ENCODE results near the gene RGS16. TPM values are rescaled to one million over a fixed set of nuclear protein-coding genes. Genes with fewer than 3 reads are reported as not detected.
A peak's percentile ranks its signal among the peaks of the same experiment; 100 is the strongest.

Gene RGS16
- total RNA-seq, 5 donors from 2014 or later (not counting 1 experiment from before 2014, with no cell fraction given): 2.9 to 15.6 (median 4.6) TPM

- WGBS (ENCODE audit: insufficient coverage): 80% methylated on average over 1 of the region's 1 CpG
- no peak overlapping the region for H3K27ac Mint-ChIP-seq
Measured at GRCh38 chr1:182626527-182626926, 22.3 kb upstream of the RGS16 start.

GRCh38 chr1:182625719-182626504, 21.7 kb upstream of the RGS16 start:
- Mint-ChIP-seq H3K4me3 (no peak overlapping the region), H3K27me3 (no peaks in the 10 kb centered on the region), H3K9me3 (peaks cover 3 to 4% (median 3%) of the 10 kb centered on the region in 3 donors), H3K4me1 (peaks cover 30 to 50% (median 34%) of the 10 kb centered on the region in 3 donors), H3K36me3 (peaks cover 3% of the 10 kb centered on the region), H3K27ac (no peak overlapping the region)
- ATAC-seq (replicated peaks in 1 of 4): no peak
- ChIA-PET POLR2A (no interaction called here), CTCF (no interaction called here)
- Histone ChIP-seq H3K4me3 (ENCODE audit: control insufficient read depth in 1 of 2, extremely low read depth in 1 of 2, low read length in 1 of 2) (no peak overlapping the region), H3K27ac (ENCODE audit: low read length) (no peak overlapping the region), H3K9me3 (no peaks in the 10 kb centered on the region), H3K36me3 (ENCODE audit: control insufficient read depth in 2 of 2, extremely low read depth in 1 of 2, insufficient read depth in 1 of 2, low read length in 1 of 2) (no peaks in the 10 kb centered on the region), H3K27me3 (replicated peaks in 1 of 2; ENCODE audit: control insufficient read depth in 2 of 2, extremely low read depth in 1 of 2, insufficient read depth in 2 of 2, low read length in 1 of 2) (no peaks in the 10 kb centered on the region), H3K4me1 (ENCODE audit: control insufficient read depth in 1 of 2, extremely low read depth in 1 of 2, insufficient read depth in 2 of 2, low read length in 2 of 2) (peaks cover 13 to 15% of the 10 kb centered on the region in 2 experiments)
- no CpG with 5 or more reads among the region's 1 CpG for WGBS (ENCODE audit: insufficient coverage)
- no peak for DNase-seq

More at GRCh38 chr1:182626527-182626926, 22.3 kb upstream of the RGS16 start:
- H3K4me3 ChIP-seq (ENCODE audit: control insufficient read depth in 1 of 2, extremely low read depth in 1 of 2, low read length in 1 of 2): no peak overlapping the region
- ATAC-seq (replicated peaks in 1 of 4) (no peak), DNase-seq (no peak)
- H3K27me3 Mint-ChIP-seq: no peaks in the 10 kb centered on the region
- H3K9me3 Mint-ChIP-seq: no peaks in the 10 kb centered on the region
- ChIA-PET CTCF (no interaction called here), POLR2A (no interaction called here)
- no peaks in the 10 kb centered on the region for H3K36me3 ChIP-seq (ENCODE audit: control insufficient read depth in 2 of 2, extremely low read depth in 1 of 2, insufficient read depth in 1 of 2, low read length in 1 of 2)
- H3K4me1 ChIP-seq (ENCODE audit: control insufficient read depth in 1 of 2, extremely low read depth in 1 of 2, insufficient read depth in 2 of 2, low read length in 2 of 2): peaks cover 13 to 17% of the 10 kb centered on the region in 2 experiments
- no peak overlapping the region for H3K27ac ChIP-seq (ENCODE audit: low read length)
- no peaks in the 10 kb centered on the region for H3K27me3 ChIP-seq (replicated peaks in 1 of 2; ENCODE audit: control insufficient read depth in 2 of 2, extremely low read depth in 1 of 2, insufficient read depth in 2 of 2, low read length in 1 of 2)
- H3K36me3 Mint-ChIP-seq: no peaks in the 10 kb centered on the region
- peaks cover 32 to 53% (median 36%) of the 10 kb centered on the region in 3 donors for H3K4me1 Mint-ChIP-seq
- H3K9me3 ChIP-seq: no peaks in the 10 kb centered on the region
- no peak overlapping the region for H3K4me3 Mint-ChIP-seq

- Mint-ChIP-seq H3K4me1 (peaks cover 21 to 41% (median 25%) of the 10 kb centered on the region in 3 donors), H3K27me3 (no peaks in the 10 kb centered on the region), H3K27ac (no peak overlapping the region), H3K4me3 (no peak overlapping the region), H3K9me3 (peaks cover 3 to 9% (median 7%) of the 10 kb centered on the region in 3 donors), H3K36me3 (peaks cover 6% of the 10 kb centered on the region)
- WGBS (ENCODE audit: insufficient coverage): no CpG with 5 or more reads among the region's 3 CpGs
- ATAC-seq (replicated peaks in 1 of 4) (peak in 1 of 4 experiments; percentile 5), DNase-seq (no peak)
- no peaks in the 10 kb centered on the region for H3K27me3 ChIP-seq (replicated peaks in 1 of 2; ENCODE audit: control insufficient read depth in 2 of 2, extremely low read depth in 1 of 2, insufficient read depth in 2 of 2, low read length in 1 of 2)
- H3K4me1 ChIP-seq (ENCODE audit: control insufficient read depth in 1 of 2, extremely low read depth in 1 of 2, insufficient read depth in 2 of 2, low read length in 2 of 2): peaks cover 8 to 10% of the 10 kb centered on the region in 2 experiments
- no peak overlapping the region for H3K27ac ChIP-seq (ENCODE audit: low read length)
- no peaks in the 10 kb centered on the region for H3K36me3 ChIP-seq (ENCODE audit: control insufficient read depth in 2 of 2, extremely low read depth in 1 of 2, insufficient read depth in 1 of 2, low read length in 1 of 2)
- no peaks in the 10 kb centered on the region for H3K9me3 ChIP-seq
- CTCF ChIA-PET: interaction anchor here in 1 of 2 donors (0.5 to 1.6 kb wide), 2 partner anchors 24 to 32 kb away, joined by 3 to 4 read pairs; no protein-coding TSS in a partner anchor
- no peak overlapping the region for H3K4me3 ChIP-seq (ENCODE audit: control insufficient read depth in 1 of 2, extremely low read depth in 1 of 2, low read length in 1 of 2)
- POLR2A ChIA-PET: no interaction called here
Measured at GRCh38 chr1:182625024-182625423, 20.8 kb upstream of the RGS16 start.

GRCh38 chr1:182624577-182624976, 20.4 kb upstream of the RGS16 start:
- H3K4me1 ChIP-seq (ENCODE audit: control insufficient read depth in 1 of 2, extremely low read depth in 1 of 2, insufficient read depth in 2 of 2, low read length in 2 of 2): peaks cover 4 to 5% of the 10 kb centered on the region in 2 experiments
- peak in 2 of 4 experiments; percentile 20 to 74 for ATAC-seq (replicated peaks in 1 of 4)
- H3K36me3 ChIP-seq (ENCODE audit: control insufficient read depth in 2 of 2, extremely low read depth in 1 of 2, insufficient read depth in 1 of 2, low read length in 1 of 2): no peaks in the 10 kb centered on the region
- H3K4me1 Mint-ChIP-seq: peaks cover 17 to 36% (median 21%) of the 10 kb centered on the region in 3 donors
- H3K27ac ChIP-seq (ENCODE audit: low read length): no peak overlapping the region
- no peaks in the 10 kb centered on the region for H3K27me3 Mint-ChIP-seq
- ChIA-PET POLR2A (no interaction called here), CTCF (interaction anchor here (0.5 to 1.6 kb wide), 3 partner anchors 23 to 158 kb away, joined by 3 to 4 read pairs (median 4); no protein-coding TSS in a partner anchor)
- 0% methylated on average over 1 of the region's 1 CpG for WGBS (ENCODE audit: insufficient coverage)
- H3K9me3 ChIP-seq: no peaks in the 10 kb centered on the region
- peaks cover 3 to 9% (median 7%) of the 10 kb centered on the region in 3 donors for H3K9me3 Mint-ChIP-seq
- no peak for DNase-seq
- H3K4me3 Mint-ChIP-seq: no peak overlapping the region
- no peaks in the 10 kb centered on the region for H3K27me3 ChIP-seq (replicated peaks in 1 of 2; ENCODE audit: control insufficient read depth in 2 of 2, extremely low read depth in 1 of 2, insufficient read depth in 2 of 2, low read length in 1 of 2)
- H3K4me3 ChIP-seq (ENCODE audit: control insufficient read depth in 1 of 2, extremely low read depth in 1 of 2, low read length in 1 of 2): no peak overlapping the region
- no peak overlapping the region for H3K27ac Mint-ChIP-seq
- peaks cover 6% of the 10 kb centered on the region for H3K36me3 Mint-ChIP-seq

GRCh38 chr1:182622901-182623528, 18.8 kb upstream of the RGS16 start:
- peaks cover 3 to 9% (median 7%) of the 10 kb centered on the region in 3 donors for H3K9me3 Mint-ChIP-seq
- WGBS (ENCODE audit: insufficient coverage): 75% methylated on average over 5 of the region's 6 CpGs
- ChIA-PET CTCF (no interaction called here), POLR2A (no interaction called here)
- DNase-seq (no peak), ATAC-seq (replicated peaks in 1 of 4) (no peak)
- Histone ChIP-seq H3K4me1 (ENCODE audit: control insufficient read depth in 1 of 2, extremely low read depth in 1 of 2, insufficient read depth in 2 of 2, low read length in 2 of 2) (peaks cover 0 to 2% of the 10 kb centered on the region in 2 experiments), H3K4me3 (ENCODE audit: control insufficient read depth in 1 of 2, extremely low read depth in 1 of 2, low read length in 1 of 2) (no peak overlapping the region), H3K27ac (ENCODE audit: low read length) (no peak overlapping the region), H3K36me3 (ENCODE audit: control insufficient read depth in 2 of 2, extremely low read depth in 1 of 2, insufficient read depth in 1 of 2, low read length in 1 of 2) (no peaks in the 10 kb centered on the region), H3K27me3 (replicated peaks in 1 of 2; ENCODE audit: control insufficient read depth in 2 of 2, extremely low read depth in 1 of 2, insufficient read depth in 2 of 2, low read length in 1 of 2) (peaks cover 2 to 3% of the 10 kb centered on the region in 2 experiments), H3K9me3 (no peaks in the 10 kb centered on the region)
- no peak overlapping the region for H3K4me3 Mint-ChIP-seq
- peaks cover 0 to 3% of the 10 kb centered on the region in 2 donors for H3K27me3 Mint-ChIP-seq
- H3K36me3 Mint-ChIP-seq: peaks cover 6% of the 10 kb centered on the region
- H3K4me1 Mint-ChIP-seq: peaks cover 11 to 30% (median 13%) of the 10 kb centered on the region in 3 donors
- H3K27ac Mint-ChIP-seq: peak overlapping the region in 1 of 2 donors; percentile 50

GRCh38 chr1:182621906-182622305, 17.7 kb upstream of the RGS16 start:
- DNase-seq: no peak
- Mint-ChIP-seq H3K4me3 (no peak overlapping the region), H3K4me1 (peaks cover 20 to 39% (median 21%) of the 10 kb centered on the region in 3 donors), H3K27ac (no peak overlapping the region), H3K36me3 (peaks cover 6% of the 10 kb centered on the region), H3K9me3 (peaks cover 3 to 9% (median 7%) of the 10 kb centered on the region in 3 donors), H3K27me3 (peaks cover under 1 to 5% of the 10 kb centered on the region in 2 donors)
- no peak for ATAC-seq (replicated peaks in 1 of 4)
- Histone ChIP-seq H3K4me1 (ENCODE audit: control insufficient read depth in 1 of 2, extremely low read depth in 1 of 2, insufficient read depth in 2 of 2, low read length in 2 of 2) (peaks cover 1 to 2% of the 10 kb centered on the region in 2 experiments), H3K9me3 (no peaks in the 10 kb centered on the region), H3K27ac (ENCODE audit: low read length) (no peak overlapping the region), H3K36me3 (ENCODE audit: control insufficient read depth in 2 of 2, extremely low read depth in 1 of 2, insufficient read depth in 1 of 2, low read length in 1 of 2) (no peaks in the 10 kb centered on the region), H3K4me3 (ENCODE audit: control insufficient read depth in 1 of 2, extremely low read depth in 1 of 2, low read length in 1 of 2) (no peak overlapping the region), H3K27me3 (replicated peaks in 1 of 2; ENCODE audit: control insufficient read depth in 2 of 2, extremely low read depth in 1 of 2, insufficient read depth in 2 of 2, low read length in 1 of 2) (peaks cover 4 to 5% of the 10 kb centered on the region in 2 experiments)
- ChIA-PET POLR2A (no interaction called here), CTCF (no interaction called here)
- WGBS (ENCODE audit: insufficient coverage): 100% methylated on average over 1 of the region's 2 CpGs
